ENCODE data around the gene GCNA. TPM values are rescaled to one million over a fixed set of nuclear protein-coding genes. Genes with fewer than 3 reads are reported as not detected.

Gene GCNA
- total RNA-seq, 1 experiment from 2014 or later: 1.0 TPM

- CTCF ChIA-PET: no interaction called here
- Mint-ChIP-seq H3K4me1 (0 out of 2 replicates have a peak, but pooled peaks cover 2% of the 10 kb centered on the region), H3K4me3 (no peak overlapping the region), H3K27me3 (ENCODE audit: low read depth) (no peaks in the 10 kb centered on the region; the same call in 1 of the 2 replicates), H3K9me3 (peaks cover 8% of the 10 kb centered on the region), H3K27ac (no peak overlapping the region), H3K36me3 (no peaks in the 10 kb centered on the region)
- TF ChIP-seq, protein P1, sequence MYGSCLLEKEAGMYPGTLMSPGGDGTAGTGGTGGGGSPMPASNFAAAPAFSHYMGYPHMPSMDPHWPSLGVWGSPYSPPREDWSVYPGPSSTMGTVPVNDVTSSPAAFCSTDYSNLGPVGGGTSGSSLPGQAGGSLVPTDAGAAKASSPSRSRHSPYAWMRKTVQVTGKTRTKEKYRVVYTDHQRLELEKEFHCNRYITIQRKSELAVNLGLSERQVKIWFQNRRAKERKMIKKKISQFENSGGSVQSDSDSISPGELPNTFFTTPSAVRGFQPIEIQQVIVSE (CRISPR knock-in tag; IDR thresholded peaks at IDR 0.05; ENCODE audit: borderline replicate concordance): no peak
- TF ChIP-seq SMAD4 (CRISPR knock-in tag; IDR thresholded peaks at IDR 0.05): no peak
- ATAC-seq (no peak), DNase-seq (ENCODE audit: low spot score) (no peak)
- POLR2A ChIA-PET: no interaction called here
Measured at GRCh38 chrX:71659959-71660358, 81.7 kb downstream of the GCNA start.

DNA sequence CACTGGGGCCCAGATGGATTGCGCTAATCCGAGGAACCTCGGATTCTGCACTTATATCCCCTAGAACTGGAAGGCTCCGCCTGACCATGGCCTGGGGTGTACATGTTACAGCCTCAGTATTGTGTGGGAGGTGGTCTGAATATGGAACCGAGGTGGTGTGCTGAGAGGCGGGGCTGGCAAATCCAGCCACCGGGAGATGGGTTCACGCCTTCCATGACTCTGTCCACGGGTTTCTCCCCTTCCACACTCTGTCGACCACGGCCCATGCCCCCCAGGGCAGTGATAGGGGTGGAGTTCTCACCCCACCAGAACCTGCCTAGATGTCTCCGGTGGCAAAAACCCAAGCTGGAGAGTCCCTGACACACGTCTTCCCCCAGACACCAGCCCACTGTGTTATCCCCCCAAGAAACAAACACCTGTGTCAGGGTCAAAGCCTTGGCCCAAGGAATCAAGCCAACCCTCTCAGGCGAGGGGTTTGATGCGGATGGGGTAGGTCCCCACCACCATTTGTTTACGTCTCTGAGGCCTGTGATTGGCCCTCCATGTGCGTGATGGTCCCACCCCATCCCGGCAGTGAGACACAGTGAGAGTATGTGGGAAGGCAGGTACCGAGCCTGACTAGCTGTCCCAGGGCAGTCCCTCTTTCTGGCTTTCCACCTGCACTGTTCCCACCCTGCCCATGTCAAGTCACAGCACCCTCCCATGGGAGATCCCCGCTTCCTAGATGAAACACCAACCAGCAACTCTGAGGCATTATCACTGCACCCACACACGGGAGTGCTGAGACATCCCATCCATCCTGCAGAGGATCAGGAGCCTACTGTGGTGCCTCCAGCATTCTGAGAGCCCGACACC, 82.6 kb downstream of the GCNA start:
- no peak overlapping the region for H3K4me3 Mint-ChIP-seq
- 0 out of 2 replicates have a peak, but pooled peaks cover 2% of the 10 kb centered on the region for H3K4me1 Mint-ChIP-seq
- no peak for DNase-seq (ENCODE audit: low spot score)
- no peak overlapping the region for H3K27ac Mint-ChIP-seq
- H3K36me3 Mint-ChIP-seq: no peaks in the 10 kb centered on the region
- no peak for ATAC-seq
- TF ChIP-seq AR (CRISPR knock-in tag; IDR thresholded peaks at IDR 0.05) (no peak), MYBL2 (CRISPR knock-in tag; IDR thresholded peaks at IDR 0.05) (no peak), RELA (CRISPR knock-in tag; IDR thresholded peaks at IDR 0.05; ENCODE audit: borderline replicate concordance) (no peak), OVOL2 (CRISPR knock-in tag; IDR thresholded peaks at IDR 0.05; ENCODE audit: borderline replicate concordance) (no peak), MLX (CRISPR knock-in tag; IDR thresholded peaks at IDR 0.05) (no peak), NR1H2 (CRISPR knock-in tag; IDR thresholded peaks at IDR 0.05) (no peak), GRHL2 (CRISPR knock-in tag; IDR thresholded peaks at IDR 0.05; ENCODE audit: insufficient replicate concordance, severe bottlenecking) (no peak), MXD4 (CRISPR knock-in tag; IDR thresholded peaks at IDR 0.05; ENCODE audit: borderline replicate concordance) (no peak), ESRRA (CRISPR knock-in tag; IDR thresholded peaks at IDR 0.05; ENCODE audit: borderline replicate concordance) (no peak), JAZF1 (CRISPR knock-in tag; IDR thresholded peaks at IDR 0.05) (no peak), NFYB (CRISPR knock-in tag; conservative IDR thresholded peaks at IDR 0.05; ENCODE audit: low read depth) (no peak), ZNF671 (CRISPR knock-in tag; IDR thresholded peaks at IDR 0.05) (no peak), ZBTB43 (CRISPR knock-in tag; IDR thresholded peaks at IDR 0.05) (no peak)
- TF ChIP-seq, protein P2, sequence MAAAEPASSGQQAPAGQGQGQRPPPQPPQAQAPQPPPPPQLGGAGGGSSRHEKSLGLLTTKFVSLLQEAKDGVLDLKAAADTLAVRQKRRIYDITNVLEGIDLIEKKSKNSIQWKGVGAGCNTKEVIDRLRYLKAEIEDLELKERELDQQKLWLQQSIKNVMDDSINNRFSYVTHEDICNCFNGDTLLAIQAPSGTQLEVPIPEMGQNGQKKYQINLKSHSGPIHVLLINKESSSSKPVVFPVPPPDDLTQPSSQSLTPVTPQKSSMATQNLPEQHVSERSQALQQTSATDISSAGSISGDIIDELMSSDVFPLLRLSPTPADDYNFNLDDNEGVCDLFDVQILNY (CRISPR knock-in tag; IDR thresholded peaks at IDR 0.05): no peak
- TF ChIP-seq, protein P3, sequence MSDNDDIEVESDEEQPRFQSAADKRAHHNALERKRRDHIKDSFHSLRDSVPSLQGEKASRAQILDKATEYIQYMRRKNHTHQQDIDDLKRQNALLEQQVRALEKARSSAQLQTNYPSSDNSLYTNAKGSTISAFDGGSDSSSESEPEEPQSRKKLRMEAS (CRISPR knock-in tag; IDR thresholded peaks at IDR 0.05): no peak
- TF ChIP-seq, protein P4, sequence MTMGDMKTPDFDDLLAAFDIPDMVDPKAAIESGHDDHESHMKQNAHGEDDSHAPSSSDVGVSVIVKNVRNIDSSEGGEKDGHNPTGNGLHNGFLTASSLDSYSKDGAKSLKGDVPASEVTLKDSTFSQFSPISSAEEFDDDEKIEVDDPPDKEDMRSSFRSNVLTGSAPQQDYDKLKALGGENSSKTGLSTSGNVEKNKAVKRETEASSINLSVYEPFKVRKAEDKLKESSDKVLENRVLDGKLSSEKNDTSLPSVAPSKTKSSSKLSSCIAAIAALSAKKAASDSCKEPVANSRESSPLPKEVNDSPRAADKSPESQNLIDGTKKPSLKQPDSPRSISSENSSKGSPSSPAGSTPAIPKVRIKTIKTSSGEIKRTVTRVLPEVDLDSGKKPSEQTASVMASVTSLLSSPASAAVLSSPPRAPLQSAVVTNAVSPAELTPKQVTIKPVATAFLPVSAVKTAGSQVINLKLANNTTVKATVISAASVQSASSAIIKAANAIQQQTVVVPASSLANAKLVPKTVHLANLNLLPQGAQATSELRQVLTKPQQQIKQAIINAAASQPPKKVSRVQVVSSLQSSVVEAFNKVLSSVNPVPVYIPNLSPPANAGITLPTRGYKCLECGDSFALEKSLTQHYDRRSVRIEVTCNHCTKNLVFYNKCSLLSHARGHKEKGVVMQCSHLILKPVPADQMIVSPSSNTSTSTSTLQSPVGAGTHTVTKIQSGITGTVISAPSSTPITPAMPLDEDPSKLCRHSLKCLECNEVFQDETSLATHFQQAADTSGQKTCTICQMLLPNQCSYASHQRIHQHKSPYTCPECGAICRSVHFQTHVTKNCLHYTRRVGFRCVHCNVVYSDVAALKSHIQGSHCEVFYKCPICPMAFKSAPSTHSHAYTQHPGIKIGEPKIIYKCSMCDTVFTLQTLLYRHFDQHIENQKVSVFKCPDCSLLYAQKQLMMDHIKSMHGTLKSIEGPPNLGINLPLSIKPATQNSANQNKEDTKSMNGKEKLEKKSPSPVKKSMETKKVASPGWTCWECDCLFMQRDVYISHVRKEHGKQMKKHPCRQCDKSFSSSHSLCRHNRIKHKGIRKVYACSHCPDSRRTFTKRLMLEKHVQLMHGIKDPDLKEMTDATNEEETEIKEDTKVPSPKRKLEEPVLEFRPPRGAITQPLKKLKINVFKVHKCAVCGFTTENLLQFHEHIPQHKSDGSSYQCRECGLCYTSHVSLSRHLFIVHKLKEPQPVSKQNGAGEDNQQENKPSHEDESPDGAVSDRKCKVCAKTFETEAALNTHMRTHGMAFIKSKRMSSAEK (CRISPR knock-in tag; IDR thresholded peaks at IDR 0.05; ENCODE audit: borderline replicate concordance): no peak
- no peaks in the 10 kb centered on the region; the same call in 1 of the 2 replicates for H3K27me3 Mint-ChIP-seq (ENCODE audit: low read depth)
- ChIA-PET POLR2A (no interaction called here), CTCF (no interaction called here)
- peaks cover 8% of the 10 kb centered on the region for H3K9me3 Mint-ChIP-seq

Measured in WTC11 (cell line).